GM21423 (cell line): ENCODE measurements around the gene GFOD1.
"Not testable (repeated sequence)": the region's sequence is repeated elsewhere in the genome, so short reads cannot be mapped to it uniquely, and the experiment has no call there.

ENCODE experiments used
- ATAC-seq: cut with Tn5 transposase; IDR thresholded peaks from one replicate; pipeline ENCODE4 v1.9.1; 2021; ENCODE audit warnings: mild to moderate bottlenecking, moderate library complexity; ENCODE audit not compliant: unreplicated experiment

Gene GFOD1

DNA sequence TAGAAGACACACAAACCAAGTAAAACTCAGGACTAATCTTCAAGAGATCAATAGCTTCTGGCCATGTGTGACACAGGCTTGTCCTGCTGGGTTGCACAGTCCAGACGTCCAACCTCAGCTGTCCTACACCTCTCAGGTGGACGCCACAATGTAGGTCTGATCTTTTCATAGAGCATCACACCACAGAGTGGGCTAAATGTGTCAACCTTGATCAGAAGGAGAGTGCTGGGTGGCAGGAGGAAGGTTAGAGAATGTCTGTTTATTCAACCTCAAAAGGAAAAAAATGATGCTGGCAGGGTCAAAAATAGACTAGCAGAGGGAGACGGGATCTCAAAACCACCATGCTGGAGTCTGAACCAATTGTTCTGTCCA lies 41.7 kb downstream of the GFOD1 start:
- ATAC-seq, result no peak

DNA sequence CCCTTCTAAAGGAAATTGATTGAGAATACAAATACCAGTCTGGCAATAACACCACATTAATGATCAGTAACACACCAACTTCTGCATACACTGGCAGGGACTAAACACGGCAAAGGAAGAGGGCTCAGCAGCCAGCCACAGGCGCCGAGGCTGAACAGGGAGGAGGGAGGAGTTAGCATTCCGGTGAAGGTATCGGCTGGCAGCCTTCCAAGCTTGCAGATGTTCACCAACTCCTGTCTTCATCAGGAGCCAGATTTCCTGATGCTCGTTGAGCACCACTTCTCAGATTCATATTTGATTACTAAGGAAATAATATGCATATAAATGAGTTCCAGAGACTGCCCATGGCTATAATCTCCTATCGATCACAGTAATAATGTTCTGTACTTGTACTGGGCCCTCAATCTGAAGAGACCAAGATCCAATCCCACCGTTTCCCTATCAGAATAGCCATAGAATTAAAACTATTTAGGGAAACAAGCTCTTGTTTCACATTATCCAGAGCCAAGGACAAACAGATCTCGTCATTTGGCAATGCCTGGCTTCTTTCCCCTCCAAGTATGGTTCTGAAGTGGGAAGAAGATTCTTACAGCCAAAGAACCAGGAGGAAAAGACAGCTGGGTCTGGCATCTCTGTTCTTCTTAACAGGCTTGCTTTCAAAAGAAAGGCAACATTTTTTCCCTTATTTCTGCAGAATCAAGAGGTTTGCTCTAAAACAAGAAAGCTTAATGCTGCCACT lies 42.2 kb downstream of the GFOD1 start:
- peak; percentile 57 for ATAC-seq

DNA sequence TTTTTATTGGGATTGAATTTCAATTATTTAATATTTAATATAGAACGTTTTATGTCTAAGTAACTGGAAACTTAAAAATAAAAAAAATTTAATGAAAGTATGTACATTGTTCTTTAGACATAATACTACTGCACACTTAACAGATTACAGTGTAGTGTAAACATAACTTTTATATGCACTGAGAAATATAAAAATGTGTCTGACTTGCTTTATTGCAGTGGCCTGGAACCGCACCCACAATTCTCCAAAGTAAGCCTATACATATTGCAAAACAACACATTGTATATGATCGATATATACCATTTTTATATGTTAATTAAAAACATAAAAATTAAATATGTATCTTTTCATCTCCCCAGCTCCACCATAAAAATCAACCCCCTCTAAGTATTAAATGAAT lies 42.8 kb downstream of the GFOD1 start:
- no peak for ATAC-seq

DNA sequence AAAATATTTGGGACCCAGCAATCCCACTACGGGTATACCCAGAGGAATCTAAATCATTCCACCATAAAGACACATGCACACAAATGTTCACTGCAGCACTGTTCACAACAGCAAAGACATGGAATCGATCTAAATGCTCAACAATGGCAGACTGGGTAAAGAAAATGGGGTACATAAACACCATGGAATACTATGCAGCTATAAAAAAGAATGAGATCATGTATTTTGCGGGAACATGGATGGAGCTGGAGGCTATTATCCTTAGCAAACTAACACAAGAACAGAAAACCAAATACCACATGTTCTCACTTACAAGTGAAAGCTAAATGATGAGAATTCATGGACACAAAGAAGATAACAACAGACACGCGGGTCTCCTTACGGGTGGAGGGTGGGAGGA lies 43.4 kb downstream of the GFOD1 start:
- not testable (repeated sequence) for ATAC-seq

DNA sequence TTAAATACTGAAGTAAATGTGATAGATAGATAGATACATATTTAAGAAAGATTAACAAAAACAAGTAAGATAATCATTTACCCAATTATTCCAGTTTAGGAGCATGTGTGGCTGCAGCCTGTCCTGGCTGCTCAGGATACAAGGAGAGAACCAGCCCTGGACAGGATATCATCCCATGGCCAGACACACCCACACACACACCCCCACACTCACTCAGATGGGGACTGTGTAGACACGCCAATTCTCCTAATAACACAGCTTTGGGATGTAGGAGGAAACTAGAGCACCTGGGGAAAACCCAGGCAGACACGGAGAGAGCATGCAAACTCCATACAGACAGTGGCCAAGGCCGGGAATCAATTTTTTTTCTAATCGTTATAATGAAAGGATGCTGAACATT lies 45.6 kb downstream of the GFOD1 start:
- ATAC-seq, result no peak

DNA sequence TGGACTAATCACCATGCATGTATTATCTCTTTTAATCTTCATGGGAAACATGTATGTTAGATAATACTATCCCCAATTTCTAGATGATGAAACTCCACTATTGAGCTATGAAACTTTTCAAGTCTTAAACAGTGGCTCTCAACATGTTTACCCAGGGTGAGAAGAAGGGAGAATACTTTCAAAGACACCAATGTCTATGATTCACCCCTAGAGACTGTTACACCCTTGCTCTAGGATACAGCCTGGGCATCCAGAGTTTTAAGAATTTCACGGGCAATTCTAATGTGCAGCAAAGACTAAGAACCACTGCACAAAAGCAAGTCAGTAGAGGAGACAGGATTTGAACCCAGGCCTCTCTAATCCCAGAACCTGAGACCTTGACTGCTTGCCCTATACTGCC lies 47.8 kb downstream of the GFOD1 start:
- ATAC-seq, result no peak

DNA sequence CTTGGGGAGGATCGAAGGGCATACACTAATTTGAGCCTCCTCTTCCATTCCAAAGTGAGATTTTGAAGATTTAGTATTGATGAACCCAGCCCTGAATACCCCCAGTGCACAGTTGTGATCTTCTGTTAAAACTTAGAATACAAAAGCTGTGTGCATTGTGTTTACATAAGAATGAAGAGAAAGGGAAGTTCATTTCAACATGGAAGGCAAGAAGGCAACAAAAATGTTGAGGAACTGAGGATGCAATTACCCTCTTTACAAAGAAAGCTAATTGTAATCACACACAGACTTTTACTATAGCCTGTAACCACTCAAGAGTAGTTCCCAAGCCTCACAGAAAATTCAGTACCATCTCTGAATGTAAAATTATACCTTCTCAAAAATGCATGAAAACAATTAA lies 49.3 kb downstream of the GFOD1 start:
- no peak for ATAC-seq

DNA sequence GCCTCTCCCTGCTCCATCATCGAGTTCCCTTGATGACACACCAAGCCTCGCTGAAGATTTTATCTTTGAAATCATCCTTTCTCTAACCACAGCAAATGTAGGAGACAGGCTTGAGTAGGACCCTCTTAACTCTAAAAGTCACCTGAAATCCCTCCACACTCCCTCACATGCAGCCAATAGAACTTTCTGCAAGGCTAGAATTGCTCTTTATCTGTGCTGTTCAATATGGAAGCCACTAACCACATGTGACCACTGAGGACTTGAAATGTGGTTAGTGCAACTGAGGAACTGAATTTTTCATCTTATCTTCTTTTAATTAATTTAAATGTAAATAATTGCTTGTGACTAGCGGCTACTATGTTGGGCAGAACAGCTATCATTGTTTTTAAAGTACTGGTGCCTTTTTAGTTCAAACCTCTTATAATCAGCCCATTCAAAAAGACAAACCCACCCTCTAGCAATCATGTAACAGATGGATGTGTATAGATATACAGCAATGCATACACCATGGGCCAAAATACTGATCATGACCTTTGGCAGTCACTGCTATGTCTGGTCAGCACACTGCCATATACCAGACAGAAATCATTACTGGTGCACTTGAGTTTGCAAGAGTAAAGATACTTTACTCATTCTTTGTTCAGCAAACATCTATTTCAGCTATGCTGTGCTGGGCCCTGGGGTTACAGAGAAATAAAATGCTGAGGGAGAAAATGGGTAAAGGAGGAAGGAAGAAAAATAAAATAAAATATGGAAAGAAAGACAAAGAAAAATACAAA lies 50.0 kb downstream of the GFOD1 start:
- ATAC-seq, result no peak

DNA sequence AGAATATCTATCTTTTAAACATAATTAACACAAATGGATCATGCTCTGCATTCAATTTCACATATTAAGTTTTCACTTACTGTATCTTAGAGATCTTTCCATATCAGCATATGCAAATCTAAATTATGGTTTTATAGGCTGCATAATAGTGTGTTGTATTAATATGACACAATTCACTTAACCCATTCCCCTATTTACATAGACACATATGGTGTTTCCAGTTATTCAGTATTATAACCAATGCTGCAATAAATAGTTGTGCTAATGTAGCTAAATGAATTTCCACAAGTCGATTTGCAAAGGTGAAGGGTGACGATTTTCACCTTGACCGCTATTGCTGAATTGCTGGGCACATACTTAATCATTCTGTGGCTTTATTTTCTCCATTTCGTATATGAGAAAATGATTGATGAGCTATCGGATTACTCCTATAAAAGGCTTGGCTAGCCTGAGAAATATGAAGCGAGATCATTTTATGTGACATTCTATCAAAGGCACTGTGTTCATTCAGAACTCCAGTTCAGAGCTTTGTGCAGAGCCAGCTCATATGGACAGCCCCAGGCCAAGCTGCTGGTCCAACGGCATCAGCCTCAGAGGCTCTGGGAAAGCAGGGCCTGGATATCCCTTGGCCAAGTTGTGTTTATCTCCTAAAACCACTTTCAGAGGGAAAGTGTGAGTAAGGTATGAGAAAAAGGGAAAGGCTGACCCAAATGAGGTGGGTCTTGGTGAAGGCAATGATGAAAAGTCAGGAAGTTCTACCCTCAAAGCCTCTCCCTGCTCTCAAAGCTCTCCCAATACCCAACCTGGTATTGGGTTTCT lies 50.8 kb downstream of the GFOD1 start:
- ATAC-seq, result no peak

DNA sequence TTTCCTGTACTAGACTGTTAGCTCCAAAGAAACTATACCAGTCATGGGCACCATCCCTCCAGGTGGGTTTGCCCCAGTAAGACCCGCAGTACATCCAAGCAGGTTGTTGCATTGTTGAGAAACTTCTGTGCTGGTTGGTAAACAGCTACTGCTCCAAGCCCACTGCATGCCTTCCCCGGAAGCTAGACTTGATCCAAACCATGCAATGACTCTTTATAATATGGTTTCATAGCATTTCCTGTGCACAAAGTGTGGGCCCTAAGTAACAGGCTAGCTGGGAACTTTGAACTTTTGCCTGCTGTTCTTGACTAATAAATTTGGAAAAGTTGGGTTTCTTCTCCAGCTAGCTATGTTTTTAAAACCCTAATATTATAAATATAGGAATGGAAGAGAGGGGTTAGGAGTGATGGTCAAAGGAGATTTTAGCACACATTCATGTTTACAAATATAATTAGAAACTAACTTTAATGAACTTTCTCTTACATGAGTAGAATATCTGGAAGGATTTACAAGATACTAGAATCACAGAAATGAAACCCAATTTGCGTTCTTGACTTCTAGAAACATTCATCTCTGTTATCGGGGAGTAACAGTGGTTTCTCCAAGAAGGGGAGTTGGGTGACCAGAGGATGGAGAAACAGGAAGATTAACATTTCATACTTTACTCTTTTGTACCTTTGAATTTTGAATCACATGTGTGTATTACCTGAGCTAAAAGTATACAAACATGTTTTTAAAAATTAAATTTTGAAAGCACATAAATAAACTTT lies 51.7 kb downstream of the GFOD1 start:
- ATAC-seq, result no peak

DNA sequence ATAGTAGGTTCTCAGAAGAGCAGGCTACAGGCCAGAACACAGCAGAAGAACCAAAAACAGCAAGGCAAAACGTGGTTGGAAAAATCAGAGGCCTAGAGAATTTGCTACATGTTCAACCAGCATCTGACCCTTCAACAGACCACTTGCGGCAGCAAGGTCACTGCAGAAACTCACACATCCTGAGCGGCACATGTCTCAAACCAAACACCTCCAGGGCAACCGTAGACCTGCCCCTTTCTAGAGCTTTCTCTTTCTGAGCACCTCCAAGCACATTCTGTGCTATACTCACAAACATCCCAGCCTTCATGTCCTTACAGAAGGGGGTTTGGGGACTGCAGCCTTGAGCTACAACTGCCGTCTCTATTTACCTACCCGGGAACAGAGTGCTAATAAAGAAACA lies 52.6 kb downstream of the GFOD1 start:
- ATAC-seq, result no peak

DNA sequence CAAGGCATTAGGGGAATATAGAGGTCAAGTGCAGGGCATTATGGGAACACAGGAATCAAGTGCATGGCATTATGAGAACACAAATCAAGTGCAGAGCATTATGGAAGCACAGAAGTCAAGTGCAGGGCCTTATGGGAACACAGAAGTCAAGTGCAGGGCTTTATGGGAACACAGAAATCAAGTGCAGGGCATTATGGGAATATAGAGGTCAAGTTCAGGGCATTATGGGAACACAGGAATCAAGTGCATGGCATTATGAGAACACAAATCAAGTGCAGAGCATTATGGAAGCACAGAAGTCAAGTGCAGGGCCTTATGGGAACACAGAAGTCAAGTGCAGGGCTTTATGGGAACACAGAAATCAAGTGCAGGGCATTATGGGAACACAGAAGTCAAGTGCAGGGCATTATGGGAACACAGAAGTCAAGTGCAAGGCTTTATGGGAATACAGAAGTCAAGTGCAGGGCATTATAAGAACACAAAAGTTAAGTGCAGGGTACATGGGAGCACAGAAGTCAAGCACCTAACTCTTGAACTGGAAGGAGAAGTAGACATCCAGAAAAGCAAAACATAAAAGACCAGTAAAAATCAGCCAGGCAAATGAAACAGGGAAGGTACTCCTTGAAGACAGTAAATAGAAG lies 53.1 kb downstream of the GFOD1 start:
- not testable (repeated sequence) for ATAC-seq

DNA sequence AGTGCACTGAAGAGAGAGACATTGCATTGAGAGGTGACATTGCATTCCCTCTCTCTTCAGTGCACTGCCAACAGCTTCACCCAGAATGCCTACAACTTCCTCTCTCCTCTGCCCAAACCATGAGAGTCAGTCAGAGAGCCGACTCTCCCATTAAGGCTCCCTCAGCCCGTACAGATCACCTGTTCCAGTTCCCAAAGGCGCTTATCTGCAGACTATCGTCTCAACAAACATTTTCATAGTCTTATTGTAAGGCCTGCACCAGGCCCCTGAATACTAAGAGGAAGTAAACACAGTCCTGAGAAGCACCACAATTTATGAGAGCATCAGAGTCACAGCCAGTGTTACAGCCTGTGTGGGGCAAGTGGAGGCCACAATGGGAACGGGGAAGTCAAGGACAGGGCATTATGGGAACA lies 53.7 kb downstream of the GFOD1 start:
- ATAC-seq, result no peak

DNA sequence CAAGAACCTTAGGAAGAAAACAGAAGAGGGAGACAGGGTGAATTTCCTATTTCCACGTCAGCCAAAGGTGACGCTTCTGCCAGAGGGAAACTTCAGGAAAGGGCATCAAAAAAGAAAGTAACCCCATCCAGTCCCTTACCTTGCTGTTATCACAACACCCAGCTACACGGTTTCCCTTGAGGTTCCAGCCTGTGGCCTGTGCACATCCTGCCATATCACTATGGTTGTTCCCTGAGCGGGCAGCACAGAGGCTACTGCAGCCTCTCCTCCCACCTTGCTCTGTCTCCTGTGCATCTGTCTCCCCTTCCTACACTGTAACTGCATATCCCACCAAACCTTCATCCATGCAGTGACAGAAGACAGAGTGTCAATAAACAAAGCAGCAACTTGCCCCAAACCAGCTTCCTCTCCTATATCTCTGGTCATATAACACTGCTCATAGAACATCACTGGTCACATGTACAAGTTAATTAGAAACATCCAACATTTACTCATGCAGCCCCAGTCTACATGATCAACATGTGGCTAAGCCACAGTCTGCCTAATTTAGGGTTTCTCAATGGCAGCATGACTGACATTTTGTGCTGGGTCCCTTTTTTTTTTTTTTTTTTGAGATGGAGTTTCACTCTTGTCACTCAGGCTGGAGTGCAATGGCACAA lies 54.7 kb downstream of the GFOD1 start:
- ATAC-seq, result no peak

DNA sequence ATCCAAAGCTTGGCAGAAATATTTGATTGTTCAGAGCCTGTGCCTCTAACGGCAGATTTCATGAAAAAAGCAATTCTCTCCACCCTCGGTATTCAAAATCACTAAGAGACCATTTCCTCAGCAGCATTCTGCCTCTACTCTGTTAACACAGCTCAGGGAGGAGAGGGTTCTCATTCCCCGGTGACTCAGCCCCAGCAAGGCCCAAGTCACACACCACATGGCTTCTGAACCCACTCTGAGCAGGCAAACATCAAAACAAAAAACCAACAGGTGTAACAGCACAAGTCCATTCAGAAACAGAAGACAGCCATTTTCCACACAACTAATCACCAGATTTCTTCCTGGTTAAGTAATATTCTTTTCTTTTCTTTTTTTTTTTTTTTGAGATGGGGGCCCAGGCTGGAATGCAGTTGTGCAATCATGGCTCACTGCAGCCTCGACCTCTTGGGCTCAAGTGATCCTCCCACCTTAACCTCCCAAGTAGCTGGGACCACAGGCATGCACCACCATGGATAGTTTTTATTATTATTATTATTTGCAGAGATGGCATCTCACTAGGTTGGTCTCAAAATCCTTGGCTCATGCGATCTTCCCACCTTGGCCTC lies 55.4 kb downstream of the GFOD1 start:
- no peak for ATAC-seq

DNA sequence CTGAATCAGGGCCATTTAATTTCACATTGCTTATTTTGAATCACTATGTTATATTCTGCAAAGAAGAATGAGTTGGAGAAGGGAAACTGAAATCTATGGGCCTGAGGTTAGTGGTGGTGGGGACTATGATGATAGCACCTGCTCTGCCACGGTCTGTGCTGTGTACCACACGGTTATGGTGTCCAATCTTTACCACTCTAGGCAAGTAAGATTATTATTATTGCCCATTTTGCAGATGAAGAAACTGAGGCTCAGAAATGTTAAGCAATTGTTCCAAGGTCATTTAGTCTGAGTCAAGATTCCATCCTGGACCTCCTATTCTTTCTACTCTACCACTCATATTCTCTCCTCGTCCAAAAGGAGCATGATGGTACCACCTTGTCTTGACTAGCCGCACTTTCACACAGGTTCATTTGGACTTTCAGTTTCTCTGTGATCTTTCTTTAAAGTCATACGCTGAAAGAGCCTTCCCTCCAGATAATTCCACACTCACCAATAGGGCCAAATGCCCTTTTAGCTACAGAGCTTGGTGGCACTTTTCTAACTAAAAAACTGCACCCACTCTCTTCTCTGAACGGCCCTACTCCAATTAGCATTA lies 56.2 kb downstream of the GFOD1 start:
- no peak for ATAC-seq

DNA sequence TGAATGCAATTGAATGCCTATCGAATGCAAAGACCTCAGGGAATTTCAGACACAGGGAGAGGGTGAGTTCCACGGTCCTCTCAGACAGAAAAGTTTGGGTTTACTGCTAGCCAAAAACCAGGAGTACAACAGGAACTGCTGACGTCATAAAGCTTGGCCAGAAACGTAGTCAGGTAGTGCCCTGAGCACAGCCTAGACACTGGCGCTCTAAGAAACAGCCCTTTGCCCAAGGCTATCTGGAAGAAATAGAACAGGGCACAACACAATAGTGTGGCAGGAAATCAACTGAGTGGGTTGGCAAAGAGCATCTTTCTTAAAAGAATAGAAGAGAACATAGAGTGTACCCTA lies 58.0 kb downstream of the GFOD1 start:
- no peak for ATAC-seq

DNA sequence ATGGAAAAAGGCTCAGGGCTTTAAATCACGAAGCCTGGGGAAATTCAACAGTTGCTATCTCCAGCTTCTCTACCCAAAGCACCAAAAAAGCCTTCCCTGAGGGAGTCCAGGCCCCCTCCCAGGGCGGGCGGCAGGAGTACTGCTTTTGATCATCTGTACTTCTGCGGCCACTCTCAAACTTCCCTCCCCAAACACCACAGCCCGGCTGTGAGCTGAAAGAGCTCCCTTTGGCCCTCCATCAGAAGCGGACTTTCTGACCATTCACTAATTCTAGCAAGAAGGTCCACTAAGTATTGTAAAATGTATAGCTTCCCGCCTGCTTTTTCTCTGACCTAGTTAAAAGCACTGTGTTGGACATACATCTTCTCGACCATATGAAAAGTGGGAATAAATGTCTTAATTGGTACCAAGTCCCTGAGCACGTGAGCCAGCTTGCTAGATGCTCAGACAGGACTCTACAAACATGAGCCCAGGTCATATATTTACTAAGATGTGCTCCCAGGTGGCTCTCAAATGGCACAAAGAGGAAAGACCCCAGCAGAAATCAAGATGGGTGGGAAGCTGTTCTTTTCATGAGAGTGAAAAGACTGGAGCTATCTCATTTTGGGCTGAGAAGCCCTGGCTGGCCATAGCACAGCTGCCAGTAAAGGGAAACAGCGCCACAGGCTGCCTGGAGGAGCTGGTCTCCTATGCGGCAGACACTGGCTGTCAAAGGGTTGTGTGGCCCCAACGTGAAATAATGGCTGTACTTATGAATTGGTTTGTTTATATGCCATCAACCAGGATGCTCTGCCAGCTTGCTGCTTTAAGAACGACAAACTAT lies 58.6 kb downstream of the GFOD1 start:
- peak; percentile 15 for ATAC-seq
